Ascending aorta (tissue), 2 donors: Measurements from ENCODE around the gene UTS2R. TPM values are rescaled to one million over a fixed set of nuclear protein-coding genes. Genes with fewer than 3 reads are reported as not detected.
"Not testable (repeated sequence)": the region's sequence is repeated elsewhere in the genome, so short reads cannot be mapped to it uniquely, and the experiment has no call there.

Experiments
- DNase-seq, 2 donors: peaks; one replicate each; pipeline ENCODE4 v3.0.0-alpha.2; 2019; ENCODE audit warnings: low spot score in 2 of 2
- H3K27ac ChIP-seq, 2 donors: fragments of 200-600 bp; sonication (generic); one replicate each; pipeline ENCODE4 v1.5.1; 2016 to 2017; ENCODE audit warnings: mild to moderate bottlenecking in 1 of 2
- H3K27me3 ChIP-seq: fragments of 200-600 bp; sonication (generic); one replicate; pipeline ENCODE4 v1.5.1; 2017
- H3K36me3 ChIP-seq, 2 donors: fragments of 200-600 bp; sonication (generic); one replicate each; pipeline ENCODE4 v1.5.1; 2016
- H3K4me1 ChIP-seq, 2 donors: fragments of 200-600 bp; sonication (generic); one replicate each; pipeline ENCODE4 v1.5.1; 2016 to 2017; ENCODE audit warnings: mild to moderate bottlenecking in 1 of 2
- H3K4me3 ChIP-seq, 2 donors: fragments of 200-600 bp; sonication (generic); one replicate each; pipeline ENCODE4 v1.5.1; 2016 to 2017; ENCODE audit warnings: mild to moderate bottlenecking in 1 of 2
- H3K9me3 ChIP-seq, 2 donors: fragments of 200-600 bp; sonication (generic); one replicate each; pipeline ENCODE4 v1.5.1; 2016
- CTCF ChIP-seq, 3 experiments: fragments of 200-600 bp in 2 of 3; fragments of 450-650 bp in 1 of 3; sonication (generic) in 2 of 3; IDR thresholded peaks; one replicate each; pipeline ENCODE4 v1.5.1; 2016 to 2019; ENCODE audit warnings: antibody characterized with exemption in 3 of 3, mild to moderate bottlenecking in 1 of 3, moderate library complexity in 1 of 3
- intact Hi-C: fragments of 100-400 bp; cut with DNase I; formaldehyde crosslinking; loops from one replicate; pipeline ENCODE4 v1.15.1; 2023
- total RNA-seq: library from RNA; depleted of rRNA; stranded (reverse); fragments of >200 nt; gene quantifications from one replicate; pipeline ENCODE4 v1.1.0, GENCODE V29; 2016

Gene UTS2R
- total RNA-seq, 1 donor from 2014 or later = not detected

- intact Hi-C loops = no loop called here
- peaks cover 9 to 12% of the 10 kb centered on the region in 2 donors for H3K36me3 ChIP-seq
- no peak for TF ChIP-seq CTCF (IDR thresholded peaks at IDR 0.05)
Observed at GRCh38 chr17:82408288-82408937, 36.8 kb downstream of the UTS2R start.

GRCh38 chr17:82408938-82409318 lies 37.4 kb downstream of the UTS2R start:
- TF ChIP-seq CTCF (IDR thresholded peaks at IDR 0.05) = no peak
- no peak for DNase-seq
- H3K36me3 ChIP-seq = peaks cover 4 to 7% of the 10 kb centered on the region in 2 donors
- intact Hi-C loops = no loop called here
- H3K9me3 ChIP-seq = no peaks in the 10 kb centered on the region
- H3K27me3 ChIP-seq = no peaks in the 10 kb centered on the region
- no peak overlapping the region for H3K4me3 ChIP-seq
- H3K4me1 ChIP-seq = no peaks in the 10 kb centered on the region
- H3K27ac ChIP-seq = no peak overlapping the region

More at GRCh38 chr17:82408288-82408937, 36.8 kb downstream of the UTS2R start:
- no peak overlapping the region for H3K4me3 ChIP-seq
- no peaks in the 10 kb centered on the region for H3K4me1 ChIP-seq
- no peak overlapping the region for H3K27ac ChIP-seq
- no peaks in the 10 kb centered on the region for H3K27me3 ChIP-seq
- H3K9me3 ChIP-seq = no peaks in the 10 kb centered on the region
- no peak for DNase-seq

DNA sequence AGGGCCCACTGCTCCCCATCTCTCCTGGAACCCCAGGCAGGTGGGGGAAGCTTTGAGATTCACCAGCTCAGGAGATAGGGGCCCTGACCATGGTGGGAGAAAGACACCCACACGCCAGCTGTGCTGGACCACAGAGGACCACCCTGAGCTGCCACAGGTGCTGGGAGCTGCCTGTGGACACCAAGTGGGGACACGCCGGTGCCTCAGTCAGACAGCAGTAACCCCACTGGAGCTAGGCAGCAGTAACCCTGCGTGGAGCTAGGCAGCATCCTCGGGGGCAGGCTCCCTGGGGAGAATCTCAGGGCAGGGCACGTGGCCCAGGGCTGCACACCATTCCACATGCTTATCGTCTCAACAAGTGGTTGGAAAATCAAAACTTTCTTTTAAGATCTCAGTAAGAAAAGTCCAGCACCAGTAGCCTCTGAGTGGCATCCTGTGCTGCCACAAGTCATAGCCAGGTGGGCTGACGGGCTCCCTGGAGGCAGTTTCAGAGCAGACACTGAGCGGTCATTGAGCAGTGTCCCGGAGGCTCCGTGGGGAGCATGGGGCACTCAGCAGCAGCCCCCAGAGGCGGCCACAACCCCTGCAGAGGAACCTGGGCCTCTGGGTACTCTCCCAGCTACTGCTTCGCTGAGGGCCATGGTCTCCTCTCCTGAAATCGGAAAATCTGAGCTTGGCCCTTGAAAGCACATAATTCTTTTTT lies 38.6 kb downstream of the UTS2R start:
- intact Hi-C loops = no loop called here
- Histone ChIP-seq H3K9me3 (no peaks in the 10 kb centered on the region), H3K27ac (no peak overlapping the region), H3K27me3 (no peaks in the 10 kb centered on the region), H3K4me1 (no peaks in the 10 kb centered on the region), H3K4me3 (no peak overlapping the region), H3K36me3 (peaks cover 0 to 3% of the 10 kb centered on the region in 2 donors)
- no peak for TF ChIP-seq CTCF (IDR thresholded peaks at IDR 0.05)
- no peak for DNase-seq

DNA sequence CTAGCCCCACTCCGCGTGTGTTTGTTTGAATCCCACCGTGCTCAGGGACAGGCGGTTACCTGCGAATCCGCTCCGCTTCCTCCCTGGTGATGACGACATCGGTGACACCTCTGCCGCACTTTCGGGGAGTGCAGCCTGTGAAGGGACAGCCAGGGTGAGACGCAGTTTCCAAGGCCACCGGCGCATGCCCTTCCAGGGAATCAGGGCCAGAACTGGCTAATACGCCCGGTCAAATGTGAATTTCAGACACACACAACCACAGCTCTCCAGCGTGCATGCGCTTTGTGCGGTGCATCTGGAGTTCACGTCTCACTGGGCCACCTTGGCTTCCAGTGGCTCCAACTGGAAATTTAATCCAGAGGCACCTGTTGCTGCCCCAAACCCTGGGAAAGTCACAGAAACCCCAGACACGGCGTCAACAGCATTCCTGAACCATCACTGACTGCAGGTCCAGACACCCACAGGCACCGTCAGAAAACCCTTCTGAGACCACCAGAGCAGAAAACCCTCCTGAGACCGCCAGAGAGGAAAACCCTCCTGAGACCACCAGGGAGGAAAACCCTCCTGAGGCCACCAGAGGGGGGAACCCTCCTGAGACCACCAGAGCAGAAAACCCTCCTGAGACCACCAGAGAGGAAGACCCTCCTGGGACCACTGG lies 40.0 kb downstream of the UTS2R start:
- TF ChIP-seq CTCF (IDR thresholded peaks at IDR 0.05) = no peak
- no peaks in the 10 kb centered on the region for H3K9me3 ChIP-seq
- H3K27me3 ChIP-seq = no peaks in the 10 kb centered on the region
- intact Hi-C loops = no loop called here
- no peaks in the 10 kb centered on the region for H3K4me1 ChIP-seq
- no peak overlapping the region for H3K4me3 ChIP-seq
- H3K27ac ChIP-seq = no peak overlapping the region
- no peak for DNase-seq
- H3K36me3 ChIP-seq = peaks cover 0 to 3% of the 10 kb centered on the region in 2 donors

- H3K36me3 ChIP-seq, H3K27me3 ChIP-seq, H3K9me3 ChIP-seq, DNase-seq, intact Hi-C loops, H3K4me3 ChIP-seq, H3K27ac ChIP-seq, H3K4me1 ChIP-seq: not testable (repeated sequence)
Observed at GRCh38 chr17:82412081-82412480, 40.5 kb downstream of the UTS2R start.
